ENCODE measurements around the gene TEX44.

- TF ChIP-seq FOXA1 (IDR thresholded peaks at IDR 0.05) (no peak), SUZ12 (IDR thresholded peaks at IDR 0.05) (no peak)
Observed at GRCh38 chr2:231611273-231612108, 18.8 kb downstream of the TEX44 start.
